ENCODE measurements around the gene UBL3. TPM values are rescaled to one million over a fixed set of nuclear protein-coding genes. Genes with fewer than 3 reads are reported as not detected.

The UBL3 gene
- polyA plus RNA-seq, 2 of the 4 experiments (the other 2 are of a cell fraction) = 9.2 to 17.1 TPM

GRCh38 chr13:29749401-29750182 lies 100.8 kb downstream of the UBL3 start (continued):
- no peak for TF ChIP-seq E2F6 (IDR thresholded peaks at IDR 0.05; ENCODE audit: borderline replicate concordance, low read depth)
- TF ChIP-seq TP53 (CRISPR knock-in tag; IDR thresholded peaks at IDR 0.05) = no peak

GRCh38 chr13:29748097-29748496 lies 102.3 kb downstream of the UBL3 start:
- FAIRE-seq = no peak
- 74% methylated on average over 3 of the region's 3 CpGs for WGBS (ENCODE audit: missing lambda C conversion rate)

GRCh38 chr13:29746148-29746677 lies 104.2 kb downstream of the UBL3 start:
- no peak overlapping the region for H3K27ac ChIP-seq
- no peak for DNase-seq (ENCODE audit: low read depth in 1 of 2, low spot score in 1 of 2)
- ChIA-PET CTCF (interaction anchor here (2.4 kb wide), 1 partner anchor 369 kb away, joined by 5 read pairs; no protein-coding TSS in a partner anchor), POLR2A (no interaction called here)
- H3K4me2 ChIP-seq = no peak overlapping the region
- ATAC-seq = no peak
- no peaks in the 10 kb centered on the region for H3K4me1 ChIP-seq
- WGBS (ENCODE audit: missing lambda C conversion rate) = 35% methylated on average over 6 of the region's 6 CpGs
- no peaks in the 10 kb centered on the region for H3K9me3 ChIP-seq
- no peak for FAIRE-seq
- TF ChIP-seq MAFK (IDR thresholded peaks at IDR 0.05; ENCODE audit: partially characterized antibody) (no peak), NPAS2 (CRISPR knock-in tag; IDR thresholded peaks at IDR 0.05; ENCODE audit: borderline replicate concordance) (no peak)
- H3K4me3 ChIP-seq = no peak overlapping the region

More at GRCh38 chr13:29748097-29748496, 102.3 kb downstream of the UBL3 start:
- H3K27ac ChIP-seq = no peak overlapping the region
- ChIA-PET POLR2A (no interaction called here), CTCF (no interaction called here)
- TF ChIP-seq KDM5A (IDR thresholded peaks at IDR 0.05) (no peak), BCL3 (IDR thresholded peaks at IDR 0.05) (no peak), CTCF (IDR thresholded peaks at IDR 0.05) (no peak)
- no peak for ATAC-seq
- no peak for DNase-seq (ENCODE audit: low read depth in 1 of 2, low spot score in 1 of 2)
- no peak overlapping the region for H3K4me3 ChIP-seq
- H3K4me2 ChIP-seq = no peak overlapping the region
- no peaks in the 10 kb centered on the region for H3K4me1 ChIP-seq
- no peaks in the 10 kb centered on the region for H3K9me3 ChIP-seq

- WGBS (ENCODE audit: missing lambda C conversion rate) = 73% methylated on average over 6 of the region's 6 CpGs
- ATAC-seq (no peak), FAIRE-seq (no peak), DNase-seq (ENCODE audit: low read depth in 1 of 2, low spot score in 1 of 2) (no peak)
- no peak overlapping the region for H3K27ac ChIP-seq
- H3K4me2 ChIP-seq = no peak overlapping the region
- H3K4me1 ChIP-seq = no peaks in the 10 kb centered on the region
- no peak overlapping the region for H3K4me3 ChIP-seq
- no peaks in the 10 kb centered on the region for H3K9me3 ChIP-seq
- CTCF ChIA-PET = interaction anchor here (2.4 kb wide), 1 partner anchor 369 kb away, joined by 5 read pairs; no protein-coding TSS in a partner anchor
- no peak for TF ChIP-seq EHMT2 (IDR thresholded peaks at IDR 0.05; ENCODE audit: low read depth)
- TF ChIP-seq RCOR1 (IDR thresholded peaks at IDR 0.05; ENCODE audit: low read depth, low read length) = no peak
- TF ChIP-seq MYC (IDR thresholded peaks at IDR 0.05; ENCODE audit: borderline replicate concordance, low read length) = no peak
- TF ChIP-seq ZFP36 (IDR thresholded peaks at IDR 0.05; ENCODE audit: borderline replicate concordance, partially characterized antibody) = no peak
- TF ChIP-seq EP300 (IDR thresholded peaks at IDR 0.05) = no peak
- no peak for TF ChIP-seq FOSB (CRISPR knock-in tag; IDR thresholded peaks at IDR 0.05)
- TF ChIP-seq CHD2 (IDR thresholded peaks at IDR 0.05; ENCODE audit: low read length, partially characterized antibody) = no peak
- no peak for TF ChIP-seq CBX8 (IDR thresholded peaks at IDR 0.05)
- TF ChIP-seq TFCP2L1 (CRISPR knock-in tag; IDR thresholded peaks at IDR 0.05) = no peak
- TF ChIP-seq USF2 (IDR thresholded peaks at IDR 0.05) = no peak
- TF ChIP-seq BHLHE40 (IDR thresholded peaks at IDR 0.05; ENCODE audit: low read depth, low read length) = no peak
- no peak for TF ChIP-seq ZNF302 (CRISPR knock-in tag; IDR thresholded peaks at IDR 0.05)
- TF ChIP-seq RAD21 (conservative IDR thresholded peaks at IDR 0.05 in 1 of 2, IDR thresholded peaks at IDR 0.05 in 1 of 2) = no peak
- TF ChIP-seq CTCF (IDR thresholded peaks at IDR 0.05) = no peak
- no peak for TF ChIP-seq CBX2 (IDR thresholded peaks at IDR 0.05; ENCODE audit: borderline replicate concordance, low read depth)
- POLR2A ChIA-PET = no interaction called here
Observed at GRCh38 chr13:29745704-29746103, 104.7 kb downstream of the UBL3 start.
